ENCODE results near the gene KRTAP10-10. TPM values are rescaled to one million over a fixed set of nuclear protein-coding genes. Genes with fewer than 3 reads are reported as not detected.
"Not testable (repeated sequence)": the region's sequence is repeated elsewhere in the genome, so short reads cannot be mapped to it uniquely, and the experiment has no call there.

Gene KRTAP10-10
- not detected in 2 replicates for total RNA-seq

GRCh38 chr21:44637018-44637850 lies at the start of gene KRTAP10-10:
Gene KRTAP10-10 (plus strand): TSS chr21:44637356. CDS start chr21:44637418, 62 bp downstream.
- no peak for DNase-seq (ENCODE audit: low read depth)

- DNase-seq (ENCODE audit: low read depth), result no peak
These were observed 48.1 kb upstream of the KRTAP10-10 start for GRCh38 chr21:44589094-44589493.

- DNase-seq (ENCODE audit: low read depth), result no peak
These were observed 47.4 kb upstream of the KRTAP10-10 start for GRCh38 chr21:44589586-44590305.

- DNase-seq (ENCODE audit: low read depth), result no peak
These were observed 46.8 kb upstream of the KRTAP10-10 start for GRCh38 chr21:44590311-44590721.

- DNase-seq (ENCODE audit: low read depth), result not testable (repeated sequence)
These were observed 46.0 kb upstream of the KRTAP10-10 start for GRCh38 chr21:44590897-44591800.

GRCh38 chr21:44591801-44592130 lies 45.4 kb upstream of the KRTAP10-10 start:
- DNase-seq (ENCODE audit: low read depth), result not testable (repeated sequence)

GRCh38 chr21:44592446-44593311 lies 44.5 kb upstream of the KRTAP10-10 start, which contains the start of gene KRTAP10-6:
Gene KRTAP10-6 (minus strand): TSS chr21:44592505. CDS start chr21:44592484, 21 bp downstream.
- DNase-seq (ENCODE audit: low read depth), result no peak

GRCh38 chr21:44593598-44594405 lies 43.4 kb upstream of the KRTAP10-10 start:
- DNase-seq (ENCODE audit: low read depth), result no peak

- no peak for DNase-seq (ENCODE audit: low read depth)
These were observed 42.7 kb upstream of the KRTAP10-10 start for GRCh38 chr21:44594406-44594916.

GRCh38 chr21:44595524-44595923 lies 41.6 kb upstream of the KRTAP10-10 start:
- no peak for DNase-seq (ENCODE audit: low read depth)

- peak; percentile 9 for DNase-seq (ENCODE audit: low read depth)
These were observed 41.0 kb upstream of the KRTAP10-10 start for GRCh38 chr21:44596068-44596725.

GRCh38 chr21:44598061-44598460 lies 39.1 kb upstream of the KRTAP10-10 start:
- DNase-seq (ENCODE audit: low read depth), result no peak

- DNase-seq (ENCODE audit: low read depth), result no peak
These were observed 37.7 kb upstream of the KRTAP10-10 start for GRCh38 chr21:44599264-44600029.

GRCh38 chr21:44600118-44600978 lies 36.8 kb upstream of the KRTAP10-10 start, which contains the start of gene KRTAP10-7:
Gene KRTAP10-7 (plus strand): TSS chr21:44600597. CDS start chr21:44600622, 25 bp downstream.
- not testable (repeated sequence) for DNase-seq (ENCODE audit: low read depth)

GRCh38 chr21:44601091-44601490 lies 36.1 kb upstream of the KRTAP10-10 start:
- DNase-seq (ENCODE audit: low read depth), result not testable (repeated sequence)

GRCh38 chr21:44601596-44602462 lies 35.3 kb upstream of the KRTAP10-10 start:
- DNase-seq (ENCODE audit: low read depth), result no peak

Data from renal cortical epithelial cell (primary cell).